GM03348 (cell line): ENCODE data around the gene NAPA.

Experiments
- DNase-seq: peaks from one replicate; pipeline ENCODE4 v3.0.0; 2012; ENCODE audit warnings: low spot score

NAPA gene

GRCh38 chr19:47521473-47522180 lies 6.8 kb upstream of the NAPA start:
- no peak for DNase-seq

DNA sequence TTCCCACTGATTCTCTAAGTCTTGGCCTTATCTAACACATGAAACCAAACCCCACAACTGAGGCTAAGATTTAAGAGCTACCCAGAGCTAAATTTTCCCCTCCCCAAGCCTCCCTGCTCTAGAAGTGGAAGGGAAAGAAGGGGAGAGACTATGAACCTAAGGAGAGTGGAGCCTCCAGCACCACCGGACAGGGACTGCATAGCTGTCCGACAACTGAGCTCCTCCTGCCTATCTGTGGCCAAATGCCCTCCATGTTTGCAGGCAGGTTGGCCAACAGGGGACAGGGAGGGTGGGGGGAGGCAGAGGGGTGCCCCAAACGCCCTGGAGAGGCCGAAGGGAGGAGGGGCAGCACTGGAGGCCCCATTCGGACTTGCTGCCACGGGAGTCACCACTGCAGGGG lies 6.0 kb upstream of the NAPA start:
- no peak for DNase-seq

DNA sequence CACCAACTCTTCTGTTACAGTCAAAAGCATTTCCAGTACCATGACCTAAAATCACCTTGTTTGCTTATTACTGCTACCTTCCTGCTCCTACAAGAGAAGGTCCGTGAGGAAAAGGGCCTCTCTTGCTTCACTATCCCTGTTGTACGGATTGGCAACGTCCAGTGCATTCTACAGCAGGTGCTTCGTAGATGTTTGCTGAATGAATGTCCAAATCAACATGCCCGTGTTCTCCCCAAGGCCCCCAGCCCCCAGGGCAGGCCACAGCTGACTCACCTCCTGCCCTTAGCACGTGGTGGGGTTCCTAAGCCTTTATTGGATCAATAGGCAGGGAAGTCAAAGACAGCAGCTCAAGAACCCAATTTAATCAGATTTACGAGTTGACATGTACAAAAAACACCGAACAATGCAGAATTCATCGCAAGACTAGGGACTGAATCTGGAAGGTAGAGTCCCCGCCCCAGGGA lies 5.5 kb upstream of the NAPA start:
- no peak for DNase-seq

DNA sequence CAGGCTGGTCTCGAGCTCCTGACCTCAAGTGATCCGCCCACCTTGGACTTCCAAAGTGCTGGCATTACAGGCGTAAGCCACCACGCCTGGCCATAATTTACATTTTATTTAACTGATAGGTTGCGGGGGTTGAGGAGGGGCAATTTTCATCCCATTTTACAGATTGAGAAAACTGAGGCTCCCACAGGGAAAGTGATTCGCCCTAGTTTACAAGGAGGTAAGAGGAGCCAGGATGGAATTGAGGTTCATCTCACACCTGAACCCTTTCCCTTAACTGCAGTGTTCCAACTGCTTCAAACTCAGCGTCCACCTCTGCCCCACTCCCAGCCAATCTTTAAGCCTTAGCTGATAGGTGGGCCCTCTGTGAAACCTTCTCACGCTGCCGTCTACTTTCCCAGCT lies 4.0 kb upstream of the NAPA start:
- no peak for DNase-seq

- DNase-seq, result no peak
Measured at GRCh38 chr19:47518139-47518538, 3.3 kb upstream of the NAPA start.

GRCh38 chr19:47514151-47514868 lies 553 bp downstream of the NAPA start:
- DNase-seq, result no peak

GRCh38 chr19:47512948-47513319 lies 1.9 kb downstream of the NAPA start:
- no peak for DNase-seq

DNA sequence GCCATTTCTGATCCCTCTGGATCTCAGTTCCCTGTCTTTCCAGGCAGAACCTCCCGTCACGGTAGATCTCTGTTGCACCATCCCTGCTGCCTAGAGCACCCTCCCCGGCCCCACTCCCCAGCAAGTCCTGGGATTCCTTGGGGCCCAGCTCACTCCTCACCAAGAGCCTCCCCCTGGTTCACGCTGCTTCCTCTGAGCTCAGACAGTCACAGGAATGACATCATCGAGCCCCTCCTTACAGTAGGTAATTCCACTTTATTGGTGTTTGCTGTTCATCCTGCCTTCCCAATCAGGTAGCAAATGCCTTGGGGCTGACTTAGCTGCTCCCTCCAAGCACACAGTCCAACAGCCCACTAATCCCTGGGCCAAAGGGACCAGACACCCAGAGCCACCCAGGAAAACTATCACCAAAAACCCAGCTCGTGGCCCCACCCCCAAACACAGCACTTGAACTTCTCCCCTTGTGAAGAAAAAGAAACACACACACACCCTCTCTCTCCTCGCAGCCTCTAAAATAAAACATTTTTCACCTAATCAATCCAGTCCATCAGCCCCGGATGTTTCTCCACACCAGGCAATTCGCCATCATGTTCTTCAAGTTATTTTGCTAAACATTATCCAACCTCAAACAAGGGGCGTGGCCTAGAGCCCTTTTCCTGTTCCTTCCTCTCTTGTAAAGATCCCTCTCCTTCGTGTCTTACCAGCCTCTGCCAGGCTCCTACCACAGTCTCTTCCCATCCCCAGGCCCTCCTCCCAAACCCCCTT lies 2.5 kb downstream of the NAPA start:
- peak; percentile 70 for DNase-seq

DNA sequence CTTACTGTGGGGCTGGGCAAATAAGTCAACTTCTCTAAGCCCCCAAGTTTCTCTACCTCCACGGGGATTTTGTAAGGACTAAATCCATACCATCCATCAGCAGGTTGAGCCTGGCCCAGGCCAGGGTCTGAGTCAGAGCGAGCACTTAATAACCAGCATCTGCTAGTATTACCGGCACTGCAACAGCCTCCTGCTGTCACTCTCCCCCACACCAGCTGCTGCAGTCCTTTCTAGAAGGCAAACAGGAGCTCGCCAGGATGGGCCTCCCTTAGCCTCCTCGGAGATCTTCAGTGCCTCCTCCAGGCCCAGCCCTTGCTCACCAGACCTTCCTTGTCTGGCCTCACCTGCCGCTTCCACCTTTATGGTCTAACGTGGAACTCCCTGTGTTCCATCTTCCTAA lies 3.2 kb downstream of the NAPA start:
- DNase-seq, result peak; percentile 43

DNA sequence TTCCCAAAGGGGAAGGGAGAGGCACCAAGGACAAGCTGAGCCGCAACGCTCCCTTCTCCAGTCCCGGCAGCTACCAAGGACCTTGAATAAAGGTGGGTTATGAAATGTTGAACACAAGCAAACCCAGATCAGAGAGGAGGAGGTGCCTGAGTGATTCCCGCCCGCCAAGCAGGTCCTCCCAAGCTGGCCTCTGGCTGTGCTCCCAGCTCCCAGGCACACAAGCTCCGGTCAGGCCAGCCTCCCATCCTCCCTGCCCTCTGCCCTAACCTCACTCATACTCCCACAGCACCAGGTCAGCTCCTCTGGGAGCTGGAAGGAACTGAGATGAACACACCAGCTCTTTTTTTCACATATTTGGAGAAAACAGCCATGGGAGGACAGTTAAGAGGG lies 3.7 kb downstream of the NAPA start:
- no peak for DNase-seq

DNA sequence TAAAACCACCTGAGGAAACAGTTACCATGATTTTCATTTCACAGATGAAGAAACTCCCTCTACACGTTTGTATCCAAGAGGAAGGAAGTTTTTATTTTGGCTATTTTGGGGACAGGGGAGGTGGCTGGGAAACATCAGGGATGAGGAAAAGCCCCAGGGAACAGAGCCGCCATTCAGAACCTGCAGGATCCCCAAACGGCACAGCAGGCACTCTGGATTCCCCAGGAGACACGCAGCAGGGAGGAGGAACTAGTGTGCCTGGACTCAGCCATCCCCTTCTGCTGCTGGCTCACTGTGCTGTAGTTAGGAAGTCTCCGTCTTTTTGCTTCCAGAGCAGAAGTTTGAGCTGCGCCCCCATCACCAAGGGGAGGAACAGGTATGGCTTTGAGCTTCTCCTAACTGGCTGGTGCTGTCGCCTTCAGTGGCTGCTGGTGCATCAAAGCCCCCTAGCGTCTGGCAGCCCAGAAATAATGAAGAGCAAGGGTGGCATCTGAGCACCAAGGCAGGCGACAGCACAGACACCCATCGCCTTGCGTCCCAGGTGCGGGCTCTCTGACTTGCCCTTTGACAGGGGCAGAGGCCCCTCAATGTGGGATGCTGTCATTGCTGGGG lies 4.2 kb downstream of the NAPA start:
- DNase-seq, result no peak

GRCh38 chr19:47509973-47510372 lies 4.9 kb downstream of the NAPA start:
- no peak for DNase-seq

GRCh38 chr19:47509170-47509847 lies 5.6 kb downstream of the NAPA start:
- DNase-seq, result no peak

DNA sequence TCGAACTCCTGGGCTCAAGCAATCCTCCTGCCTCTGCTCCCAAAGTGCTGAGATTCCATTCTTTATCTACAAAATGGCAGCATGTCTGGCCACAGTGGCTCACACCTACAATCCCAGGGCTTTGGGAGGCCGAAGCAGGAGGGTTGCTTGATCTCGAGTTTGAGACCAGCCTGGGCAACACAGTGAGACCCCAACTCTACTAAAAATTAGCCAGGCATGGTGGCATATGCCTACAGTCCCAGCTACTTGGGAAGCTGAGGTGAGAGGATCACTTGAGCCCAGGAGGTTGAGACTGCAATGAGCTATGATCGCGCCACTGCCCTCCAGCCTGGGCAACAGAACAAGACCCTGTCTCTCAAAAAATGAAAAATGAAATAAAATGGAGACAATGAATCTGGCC lies 6.1 kb downstream of the NAPA start:
- DNase-seq, result no peak

GRCh38 chr19:47507924-47508553 lies 6.8 kb downstream of the NAPA start:
- no peak for DNase-seq

DNA sequence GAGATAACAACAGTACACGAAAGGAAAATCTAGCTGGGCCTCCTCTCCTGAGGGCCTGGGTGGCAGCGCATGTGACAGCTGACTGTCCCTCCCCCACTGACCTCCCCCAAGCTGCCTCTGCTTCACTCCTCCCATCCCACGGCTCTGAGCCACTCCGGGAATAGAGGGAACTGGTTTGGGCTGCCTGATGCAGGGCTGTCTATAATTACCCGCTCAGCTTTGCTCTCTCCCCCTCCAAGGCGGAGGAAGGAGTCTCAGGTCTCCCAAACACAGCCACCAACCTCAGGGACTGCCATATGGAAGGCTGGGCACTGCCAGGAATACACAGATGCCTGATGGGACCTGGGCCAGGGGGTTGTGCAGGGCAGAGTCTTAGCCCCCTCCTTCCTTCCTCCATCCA lies 7.9 kb downstream of the NAPA start:
- no peak for DNase-seq

GRCh38 chr19:47506459-47506858 lies 8.4 kb downstream of the NAPA start:
- DNase-seq, result no peak

DNA sequence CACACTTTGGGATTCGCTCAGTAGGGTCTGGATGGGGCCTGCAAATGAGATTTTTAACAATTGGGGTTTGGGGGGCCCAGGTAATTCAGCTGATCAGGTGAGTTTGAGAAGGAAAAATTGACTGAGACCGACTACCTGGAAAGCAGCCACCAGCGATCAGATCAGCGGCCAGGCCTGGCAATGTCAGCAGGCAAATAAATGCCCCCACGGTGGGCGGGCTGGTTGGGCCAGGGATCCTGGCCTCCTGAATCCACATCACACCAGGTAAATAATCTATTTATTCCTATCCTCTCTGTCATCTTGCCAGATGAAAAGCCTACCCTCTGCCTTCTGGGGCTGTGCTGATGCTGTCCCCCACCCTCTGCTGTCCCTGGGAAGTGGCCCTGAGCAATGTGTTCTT lies 9.4 kb downstream of the NAPA start:
- no peak for DNase-seq

DNA sequence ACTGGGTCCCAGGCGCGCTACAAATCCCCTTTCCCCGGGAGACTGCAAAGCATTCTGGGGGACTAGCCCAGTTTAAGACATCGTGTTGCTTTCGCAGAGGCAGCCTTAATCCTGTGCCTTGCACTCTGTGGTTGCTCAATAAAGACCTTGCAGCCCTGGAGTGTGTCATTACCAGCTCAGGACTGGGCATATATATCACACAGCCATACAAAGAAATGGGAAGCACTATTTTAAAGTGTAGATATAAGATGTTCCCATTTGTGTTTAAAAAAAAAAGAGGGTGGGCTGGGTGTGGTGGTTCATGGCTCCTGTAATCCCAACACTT lies 11.1 kb downstream of the NAPA start:
- DNase-seq, result no peak

DNA sequence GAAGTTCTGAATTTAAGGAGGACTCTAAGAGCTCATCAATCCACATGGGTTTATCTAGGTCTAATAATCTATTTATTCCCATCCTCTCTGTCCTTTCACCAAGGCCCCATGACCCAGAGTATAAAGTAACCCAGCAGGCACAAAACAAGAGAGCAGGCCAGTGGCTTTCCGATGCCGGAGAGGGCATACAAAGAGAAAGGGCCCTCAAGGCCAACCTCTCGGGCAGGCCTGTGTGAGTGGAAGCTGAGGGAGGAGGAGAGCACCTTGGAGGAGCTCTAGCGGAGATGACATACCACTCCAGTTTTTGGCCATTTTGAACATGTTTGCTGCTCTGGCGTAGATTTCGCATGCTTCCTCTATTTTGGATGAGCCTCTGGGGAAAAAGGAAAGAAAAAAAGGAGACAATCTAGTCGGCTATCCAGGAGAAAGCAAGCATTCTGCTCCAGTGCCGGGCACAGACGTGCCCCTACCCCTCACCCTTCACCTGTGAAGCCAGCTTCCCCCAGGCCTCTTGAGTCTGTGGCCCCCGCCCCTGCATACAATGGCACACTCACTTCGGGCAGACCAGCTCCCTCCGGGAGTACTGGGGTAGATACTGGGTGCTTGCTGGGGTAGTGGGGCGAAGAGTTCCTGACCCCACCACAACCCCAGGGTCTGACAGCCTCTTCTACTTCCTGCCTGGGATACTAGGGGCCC lies 11.6 kb downstream of the NAPA start:
- DNase-seq, result no peak
